ENCODE measurements around the gene RYR2.

- TF ChIP-seq SMARCC2 (IDR thresholded peaks at IDR 0.05; ENCODE audit: low read depth), result no peak
- no peak for TF ChIP-seq CGGBP1 (CRISPR knock-in tag; IDR thresholded peaks at IDR 0.05)
- TF ChIP-seq RERE (CRISPR knock-in tag; IDR thresholded peaks at IDR 0.05; ENCODE audit: borderline replicate concordance), result no peak
- TF ChIP-seq ZNF324 (CRISPR knock-in tag; IDR thresholded peaks at IDR 0.05), result no peak
- no peak for TF ChIP-seq ZNF639 (CRISPR knock-in tag; conservative IDR thresholded peaks at IDR 0.05 in 1 of 2, IDR thresholded peaks at IDR 0.05 in 1 of 2)
- TF ChIP-seq RFX1 (IDR thresholded peaks at IDR 0.05), result no peak
- TF ChIP-seq RBM22 (IDR thresholded peaks at IDR 0.05; ENCODE audit: low read depth, low read length, poor library complexity, severe bottlenecking), result no peak
- TF ChIP-seq CHD4 (IDR thresholded peaks at IDR 0.05; ENCODE audit: insufficient read depth, insufficient replicate concordance, low read depth, low read length, poor library complexity, severe bottlenecking), result no peak
- TF ChIP-seq SRF (CRISPR knock-in tag; IDR thresholded peaks at IDR 0.05), result no peak
- TF ChIP-seq CTCF (IDR thresholded peaks at IDR 0.05 in 2 of 3, conservative IDR thresholded peaks at IDR 0.05 in 1 of 3; ENCODE audit: insufficient read depth in 2 of 3, low read depth in 1 of 3, low read length in 3 of 3), result no peak
- TF ChIP-seq CEBPB (tag; IDR thresholded peaks at IDR 0.05), result no peak
- TF ChIP-seq EZH2 (IDR thresholded peaks at IDR 0.05; ENCODE audit: borderline replicate concordance, low read depth, low read length), result no peak
Measured at GRCh38 chr1:237303929-237304328, 261.9 kb downstream of the RYR2 start.
